SK-N-SH treated with all-trans-retinoic acid at 6 μM for 48 hours (cell line): Measurements from ENCODE around the gene SCO1.

Source experiments
- ATAC-seq: fragments of 200-7000 bp; cut with Tn5 transposase; 3 replicates; pipeline ENCODE4 v1.9.1; 2020; ENCODE audit warnings: mild to moderate bottlenecking, moderate library complexity
- BACH2 ChIP-seq: fragments of 250-450 bp; sonication (Bioruptor Pico); IDR thresholded peaks from 2 replicates; pipeline ENCODE4 v1.9.0; 2021; ENCODE audit warnings: mild to moderate bottlenecking, borderline replicate concordance
- CSDC2 ChIP-seq: fragments of 250-450 bp; sonication (Bioruptor Pico); IDR thresholded peaks from 2 replicates; pipeline ENCODE4 v1.5.0; 2020; ENCODE audit warnings: mild to moderate bottlenecking, moderate library complexity
- ESRRG ChIP-seq: fragments of 250-450 bp; sonication (Bioruptor Pico); IDR thresholded peaks from 2 replicates; pipeline ENCODE4 v1.6.1; 2021; ENCODE audit warnings: mild to moderate bottlenecking
- GLIS3 ChIP-seq: fragments of 250-450 bp; sonication (Bioruptor Pico); IDR thresholded peaks from 2 replicates; pipeline ENCODE4 v1.5.0; 2020; ENCODE audit warnings: mild to moderate bottlenecking, moderate library complexity
- ISL1 ChIP-seq: fragments of 250-450 bp; sonication (Bioruptor Pico); IDR thresholded peaks from 2 replicates; pipeline ENCODE4 v2.1.2; 2022; ENCODE audit warnings: mild to moderate bottlenecking, moderate library complexity
- OSR1 ChIP-seq: fragments of 250-450 bp; sonication (Bioruptor Pico); IDR thresholded peaks from 2 replicates; pipeline ENCODE4 v1.8.0; 2022; ENCODE audit warnings: moderate library complexity, mild to moderate bottlenecking, inconsistent platforms
- PPARA ChIP-seq: fragments of 250-450 bp; sonication (Bioruptor Pico); IDR thresholded peaks from 2 replicates; pipeline ENCODE4 v1.5.0; 2020; ENCODE audit warnings: mild to moderate bottlenecking, borderline replicate concordance
- RARB ChIP-seq: fragments of 250-450 bp; sonication (Bioruptor Pico); IDR thresholded peaks from 2 replicates; pipeline ENCODE4 v1.8.0; 2021; ENCODE audit warnings: mild to moderate bottlenecking, moderate library complexity
- SNAI2 ChIP-seq: fragments of 250-450 bp; sonication (Bioruptor Pico); IDR thresholded peaks from 2 replicates; pipeline ENCODE4 v1.5.0; 2020; ENCODE audit warnings: mild to moderate bottlenecking, moderate library complexity
- TCF4 ChIP-seq: fragments of 250-450 bp; sonication (Bioruptor Pico); IDR thresholded peaks from 2 replicates; pipeline ENCODE4 v1.8.0; 2021; ENCODE audit warnings: mild to moderate bottlenecking, moderate library complexity, borderline replicate concordance
- ZC3H10 ChIP-seq: fragments of 250-450 bp; sonication (Bioruptor Pico); IDR thresholded peaks from 2 replicates; pipeline ENCODE4 v1.5.1; 2021; ENCODE audit warnings: mild to moderate bottlenecking, moderate library complexity
- ZFP3 ChIP-seq: fragments of 250-450 bp; sonication (Bioruptor Pico); IDR thresholded peaks from 2 replicates; pipeline ENCODE4 v1.5.0; 2020; ENCODE audit warnings: mild to moderate bottlenecking, moderate library complexity
- ZNF565 ChIP-seq: fragments of 450-650 bp; formaldehyde crosslinking; conservative IDR thresholded peaks from 2 replicates; pipeline ENCODE4 v1.5.0; 2020; ENCODE audit warnings: low read depth, mild to moderate bottlenecking, moderate library complexity
- ZNF70 ChIP-seq: fragments of 450-650 bp; formaldehyde crosslinking; IDR thresholded peaks from 2 replicates; pipeline ENCODE4 v1.5.0; 2020; ENCODE audit warnings: mild to moderate bottlenecking, moderate library complexity
- ZNF8 ChIP-seq: fragments of 450-650 bp; formaldehyde crosslinking; IDR thresholded peaks from 2 replicates; pipeline ENCODE4 v1.5.0; 2020; ENCODE audit warnings: mild to moderate bottlenecking, moderate library complexity
- TF ChIP-seq, protein P1 (sequence below): fragments of 250-450 bp; sonication (Bioruptor Pico); IDR thresholded peaks from 2 replicates; pipeline ENCODE4 v1.5.1; 2020; ENCODE audit warnings: low read depth, mild to moderate bottlenecking, moderate library complexity
- TF ChIP-seq, protein P2 (sequence below): fragments of 250-450 bp; sonication (Bioruptor Pico); IDR thresholded peaks from 2 replicates; pipeline ENCODE4 v1.8.0; 2021; ENCODE audit warnings: low read depth, mild to moderate bottlenecking, moderate library complexity, borderline replicate concordance
- TF ChIP-seq, protein P3 (sequence below): fragments of 250-450 bp; sonication (Bioruptor Pico); IDR thresholded peaks from 2 replicates; pipeline ENCODE4 v1.5.0; 2020; ENCODE audit warnings: mild to moderate bottlenecking, moderate library complexity
- TF ChIP-seq, protein P4 (sequence below): fragments of 250-450 bp; sonication (Bioruptor Pico); IDR thresholded peaks from 2 replicates; pipeline ENCODE4 v1.8.0; 2020; ENCODE audit warnings: mild to moderate bottlenecking, moderate library complexity, borderline replicate concordance
- TF ChIP-seq, protein P5 (sequence below): fragments of 250-450 bp; sonication (Bioruptor Pico); IDR thresholded peaks from 2 replicates; pipeline ENCODE4 v1.5.1; 2021; ENCODE audit warnings: mild to moderate bottlenecking, moderate library complexity

Gene SCO1

DNA sequence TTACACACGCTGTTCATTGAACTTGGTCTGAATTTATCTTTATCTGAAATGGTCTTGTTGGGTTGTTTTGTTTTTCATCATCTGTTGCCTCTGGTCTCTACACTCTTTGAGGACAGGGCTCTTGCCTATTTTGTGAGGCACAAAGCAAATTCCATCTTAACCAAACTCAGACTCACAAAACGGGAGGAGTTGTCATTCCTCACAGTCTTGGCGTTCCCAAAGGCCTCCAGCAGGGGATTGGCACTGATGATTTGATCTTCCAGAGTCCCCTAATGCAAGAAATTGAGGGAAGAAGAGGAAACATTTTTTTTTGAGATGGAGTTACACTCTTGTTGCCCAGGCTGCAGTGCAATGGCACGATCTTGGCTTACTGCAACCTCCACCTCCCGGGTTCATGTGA is 49.0 kb downstream of the SCO1 start:
- no peak for ATAC-seq
- TF ChIP-seq ZFP3 (CRISPR knock-in tag) (no peak), ESRRG (CRISPR knock-in tag) (no peak), ZNF70 (CRISPR knock-in tag) (no peak), ZNF565 (CRISPR knock-in tag) (no peak), OSR1 (CRISPR knock-in tag) (no peak), ZC3H10 (CRISPR knock-in tag) (no peak), RARB (CRISPR knock-in tag) (no peak), GLIS3 (CRISPR knock-in tag) (no peak), ISL1 (CRISPR knock-in tag) (no peak), BACH2 (no peak)
- TF ChIP-seq, protein P1, sequence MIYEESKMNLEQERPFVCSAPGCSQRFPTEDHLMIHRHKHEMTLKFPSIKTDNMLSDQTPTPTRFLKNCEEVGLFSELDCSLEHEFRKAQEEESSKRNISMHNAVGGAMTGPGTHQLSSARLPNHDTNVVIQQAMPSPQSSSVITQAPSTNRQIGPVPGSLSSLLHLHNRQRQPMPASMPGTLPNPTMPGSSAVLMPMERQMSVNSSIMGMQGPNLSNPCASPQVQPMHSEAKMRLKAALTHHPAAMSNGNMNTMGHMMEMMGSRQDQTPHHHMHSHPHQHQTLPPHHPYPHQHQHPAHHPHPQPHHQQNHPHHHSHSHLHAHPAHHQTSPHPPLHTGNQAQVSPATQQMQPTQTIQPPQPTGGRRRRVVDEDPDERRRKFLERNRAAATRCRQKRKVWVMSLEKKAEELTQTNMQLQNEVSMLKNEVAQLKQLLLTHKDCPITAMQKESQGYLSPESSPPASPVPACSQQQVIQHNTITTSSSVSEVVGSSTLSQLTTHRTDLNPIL (CRISPR knock-in tag), result no peak
- TF ChIP-seq, protein P2, sequence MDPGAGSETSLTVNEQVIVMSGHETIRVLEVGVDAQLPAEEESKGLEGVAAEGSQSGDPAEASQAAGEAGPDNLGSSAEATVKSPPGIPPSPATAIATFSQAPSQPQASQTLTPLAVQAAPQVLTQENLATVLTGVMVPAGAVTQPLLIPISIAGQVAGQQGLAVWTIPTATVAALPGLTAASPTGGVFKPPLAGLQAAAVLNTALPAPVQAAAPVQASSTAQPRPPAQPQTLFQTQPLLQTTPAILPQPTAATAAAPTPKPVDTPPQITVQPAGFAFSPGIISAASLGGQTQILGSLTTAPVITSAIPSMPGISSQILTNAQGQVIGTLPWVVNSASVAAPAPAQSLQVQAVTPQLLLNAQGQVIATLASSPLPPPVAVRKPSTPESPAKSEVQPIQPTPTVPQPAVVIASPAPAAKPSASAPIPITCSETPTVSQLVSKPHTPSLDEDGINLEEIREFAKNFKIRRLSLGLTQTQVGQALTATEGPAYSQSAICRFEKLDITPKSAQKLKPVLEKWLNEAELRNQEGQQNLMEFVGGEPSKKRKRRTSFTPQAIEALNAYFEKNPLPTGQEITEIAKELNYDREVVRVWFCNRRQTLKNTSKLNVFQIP (CRISPR knock-in tag), result no peak
- TF ChIP-seq, protein P3, sequence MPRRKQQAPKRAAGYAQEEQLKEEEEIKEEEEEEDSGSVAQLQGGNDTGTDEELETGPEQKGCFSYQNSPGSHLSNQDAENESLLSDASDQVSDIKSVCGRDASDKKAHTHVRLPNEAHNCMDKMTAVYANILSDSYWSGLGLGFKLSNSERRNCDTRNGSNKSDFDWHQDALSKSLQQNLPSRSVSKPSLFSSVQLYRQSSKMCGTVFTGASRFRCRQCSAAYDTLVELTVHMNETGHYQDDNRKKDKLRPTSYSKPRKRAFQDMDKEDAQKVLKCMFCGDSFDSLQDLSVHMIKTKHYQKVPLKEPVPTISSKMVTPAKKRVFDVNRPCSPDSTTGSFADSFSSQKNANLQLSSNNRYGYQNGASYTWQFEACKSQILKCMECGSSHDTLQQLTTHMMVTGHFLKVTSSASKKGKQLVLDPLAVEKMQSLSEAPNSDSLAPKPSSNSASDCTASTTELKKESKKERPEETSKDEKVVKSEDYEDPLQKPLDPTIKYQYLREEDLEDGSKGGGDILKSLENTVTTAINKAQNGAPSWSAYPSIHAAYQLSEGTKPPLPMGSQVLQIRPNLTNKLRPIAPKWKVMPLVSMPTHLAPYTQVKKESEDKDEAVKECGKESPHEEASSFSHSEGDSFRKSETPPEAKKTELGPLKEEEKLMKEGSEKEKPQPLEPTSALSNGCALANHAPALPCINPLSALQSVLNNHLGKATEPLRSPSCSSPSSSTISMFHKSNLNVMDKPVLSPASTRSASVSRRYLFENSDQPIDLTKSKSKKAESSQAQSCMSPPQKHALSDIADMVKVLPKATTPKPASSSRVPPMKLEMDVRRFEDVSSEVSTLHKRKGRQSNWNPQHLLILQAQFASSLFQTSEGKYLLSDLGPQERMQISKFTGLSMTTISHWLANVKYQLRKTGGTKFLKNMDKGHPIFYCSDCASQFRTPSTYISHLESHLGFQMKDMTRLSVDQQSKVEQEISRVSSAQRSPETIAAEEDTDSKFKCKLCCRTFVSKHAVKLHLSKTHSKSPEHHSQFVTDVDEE (CRISPR knock-in tag), result no peak

DNA sequence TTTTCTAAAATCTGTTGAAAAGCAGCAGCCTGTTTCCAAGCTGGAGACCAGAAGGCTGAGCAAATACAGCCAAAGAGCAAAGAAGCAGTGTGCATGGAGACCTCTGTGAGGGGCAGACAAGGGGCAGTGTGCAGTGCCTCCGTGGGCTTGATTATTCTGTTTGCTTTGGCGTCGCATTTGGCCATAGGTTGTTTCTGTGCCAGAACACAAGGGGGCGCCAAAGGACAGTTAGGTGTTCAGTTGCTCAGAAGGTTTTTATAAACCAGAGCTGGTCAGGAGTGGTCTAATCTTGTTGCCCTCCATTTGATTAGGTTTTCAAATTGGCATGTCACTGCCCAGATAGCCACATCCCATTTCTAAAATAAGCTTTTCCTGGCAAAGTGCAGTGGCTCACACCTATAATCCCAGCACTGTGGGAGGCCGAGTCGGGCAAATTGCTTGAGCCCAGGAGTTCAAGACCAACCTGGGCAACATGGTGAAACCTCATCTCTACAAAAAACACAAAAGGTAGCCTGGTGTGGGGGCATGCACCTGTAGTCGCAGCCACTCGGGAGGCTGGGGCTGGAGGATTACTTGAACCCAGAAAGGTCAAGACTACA is 50.8 kb downstream of the SCO1 start:
- ATAC-seq, result peak; percentile 97
- TF ChIP-seq ZNF70 (CRISPR knock-in tag) (no peak; the same call in 1 of the 2 replicates), OSR1 (CRISPR knock-in tag) (no peak), ZNF8 (CRISPR knock-in tag) (no peak), BACH2 (no peak), SNAI2 (CRISPR knock-in tag) (no peak), GLIS3 (CRISPR knock-in tag) (no peak), ZFP3 (CRISPR knock-in tag) (no peak), PPARA (no peak), ZNF565 (CRISPR knock-in tag) (no peak), RARB (CRISPR knock-in tag) (no peak), ESRRG (CRISPR knock-in tag) (no peak), TCF4 (CRISPR knock-in tag) (no peak), CSDC2 (no peak)
- TF ChIP-seq, protein P4, sequence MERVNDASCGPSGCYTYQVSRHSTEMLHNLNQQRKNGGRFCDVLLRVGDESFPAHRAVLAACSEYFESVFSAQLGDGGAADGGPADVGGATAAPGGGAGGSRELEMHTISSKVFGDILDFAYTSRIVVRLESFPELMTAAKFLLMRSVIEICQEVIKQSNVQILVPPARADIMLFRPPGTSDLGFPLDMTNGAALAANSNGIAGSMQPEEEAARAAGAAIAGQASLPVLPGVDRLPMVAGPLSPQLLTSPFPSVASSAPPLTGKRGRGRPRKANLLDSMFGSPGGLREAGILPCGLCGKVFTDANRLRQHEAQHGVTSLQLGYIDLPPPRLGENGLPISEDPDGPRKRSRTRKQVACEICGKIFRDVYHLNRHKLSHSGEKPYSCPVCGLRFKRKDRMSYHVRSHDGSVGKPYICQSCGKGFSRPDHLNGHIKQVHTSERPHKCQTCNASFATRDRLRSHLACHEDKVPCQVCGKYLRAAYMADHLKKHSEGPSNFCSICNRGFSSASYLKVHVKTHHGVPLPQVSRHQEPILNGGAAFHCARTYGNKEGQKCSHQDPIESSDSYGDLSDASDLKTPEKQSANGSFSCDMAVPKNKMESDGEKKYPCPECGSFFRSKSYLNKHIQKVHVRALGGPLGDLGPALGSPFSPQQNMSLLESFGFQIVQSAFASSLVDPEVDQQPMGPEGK (CRISPR knock-in tag), result no peak
- TF ChIP-seq, protein P5, sequence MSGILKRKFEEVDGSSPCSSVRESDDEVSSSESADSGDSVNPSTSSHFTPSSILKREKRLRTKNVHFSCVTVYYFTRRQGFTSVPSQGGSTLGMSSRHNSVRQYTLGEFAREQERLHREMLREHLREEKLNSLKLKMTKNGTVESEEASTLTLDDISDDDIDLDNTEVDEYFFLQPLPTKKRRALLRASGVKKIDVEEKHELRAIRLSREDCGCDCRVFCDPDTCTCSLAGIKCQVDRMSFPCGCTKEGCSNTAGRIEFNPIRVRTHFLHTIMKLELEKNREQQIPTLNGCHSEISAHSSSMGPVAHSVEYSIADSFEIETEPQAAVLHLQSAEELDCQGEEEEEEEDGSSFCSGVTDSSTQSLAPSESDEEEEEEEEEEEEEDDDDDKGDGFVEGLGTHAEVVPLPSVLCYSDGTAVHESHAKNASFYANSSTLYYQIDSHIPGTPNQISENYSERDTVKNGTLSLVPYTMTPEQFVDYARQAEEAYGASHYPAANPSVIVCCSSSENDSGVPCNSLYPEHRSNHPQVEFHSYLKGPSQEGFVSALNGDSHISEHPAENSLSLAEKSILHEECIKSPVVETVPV (CRISPR knock-in tag), result no peak
- TF ChIP-seq, protein P3 (CRISPR knock-in tag), result no peak
- TF ChIP-seq, protein P1 (CRISPR knock-in tag), result no peak
